ENCODE results near the gene OFD1. TPM values are rescaled to one million over a fixed set of nuclear protein-coding genes. Genes with fewer than 3 reads are reported as not detected.
A peak's percentile ranks its signal among the peaks of the same experiment; 100 is the strongest.

The OFD1 gene
- total RNA-seq, 1 donor from 2014 or later: 50.8 TPM

DNA sequence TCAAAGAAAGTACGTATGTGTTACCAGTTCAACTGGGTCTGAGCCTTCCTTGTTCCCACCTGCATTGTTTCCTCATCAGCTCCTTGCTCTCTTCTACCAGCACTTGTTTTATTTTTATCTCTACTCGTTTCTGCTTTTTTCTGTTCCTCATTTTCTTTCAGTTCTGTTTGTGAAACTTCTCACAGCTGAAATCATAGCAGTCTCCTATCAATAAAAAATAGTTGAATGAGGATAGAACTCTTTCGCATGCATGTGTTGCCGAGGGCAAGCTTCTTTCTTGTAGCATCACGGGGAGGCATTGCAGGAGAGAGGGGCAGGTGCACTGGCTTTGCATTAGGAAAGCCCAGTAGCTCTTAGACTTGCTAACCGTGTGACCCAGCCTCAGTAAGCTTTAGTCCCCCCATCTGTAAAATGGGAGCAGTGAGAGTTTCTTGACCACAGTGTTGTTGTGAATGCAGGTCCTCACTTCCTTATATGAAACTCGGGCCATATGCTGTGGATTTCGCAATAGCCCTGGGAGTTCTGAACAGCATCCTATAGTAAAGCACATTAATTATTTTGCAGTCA lies 24.7 kb downstream of the OFD1 start:
- H3K4me1 Mint-ChIP-seq: no peaks in the 10 kb centered on the region

DNA sequence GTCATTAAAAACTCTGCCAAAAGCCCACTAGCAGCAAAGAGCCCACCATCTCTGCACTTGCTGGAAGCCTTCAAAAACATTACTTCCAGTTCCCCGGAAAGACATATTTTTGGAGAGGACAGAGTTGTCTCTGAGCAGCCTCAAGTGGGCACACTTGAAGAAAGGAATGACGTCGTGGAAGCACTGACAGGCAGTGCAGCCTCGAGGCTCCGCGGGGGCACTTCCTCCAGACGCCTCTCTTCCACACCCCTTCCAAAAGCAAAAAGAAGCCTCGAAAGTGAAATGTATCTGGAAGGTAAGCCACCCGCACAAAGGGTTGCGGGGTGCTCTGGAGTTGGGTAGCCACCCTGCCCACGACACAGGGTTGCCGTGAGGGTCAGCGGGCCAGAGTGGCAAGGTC lies 25.9 kb downstream of the OFD1 start:
- no peaks in the 10 kb centered on the region for H3K4me1 Mint-ChIP-seq
- TF ChIP-seq, protein P1, sequence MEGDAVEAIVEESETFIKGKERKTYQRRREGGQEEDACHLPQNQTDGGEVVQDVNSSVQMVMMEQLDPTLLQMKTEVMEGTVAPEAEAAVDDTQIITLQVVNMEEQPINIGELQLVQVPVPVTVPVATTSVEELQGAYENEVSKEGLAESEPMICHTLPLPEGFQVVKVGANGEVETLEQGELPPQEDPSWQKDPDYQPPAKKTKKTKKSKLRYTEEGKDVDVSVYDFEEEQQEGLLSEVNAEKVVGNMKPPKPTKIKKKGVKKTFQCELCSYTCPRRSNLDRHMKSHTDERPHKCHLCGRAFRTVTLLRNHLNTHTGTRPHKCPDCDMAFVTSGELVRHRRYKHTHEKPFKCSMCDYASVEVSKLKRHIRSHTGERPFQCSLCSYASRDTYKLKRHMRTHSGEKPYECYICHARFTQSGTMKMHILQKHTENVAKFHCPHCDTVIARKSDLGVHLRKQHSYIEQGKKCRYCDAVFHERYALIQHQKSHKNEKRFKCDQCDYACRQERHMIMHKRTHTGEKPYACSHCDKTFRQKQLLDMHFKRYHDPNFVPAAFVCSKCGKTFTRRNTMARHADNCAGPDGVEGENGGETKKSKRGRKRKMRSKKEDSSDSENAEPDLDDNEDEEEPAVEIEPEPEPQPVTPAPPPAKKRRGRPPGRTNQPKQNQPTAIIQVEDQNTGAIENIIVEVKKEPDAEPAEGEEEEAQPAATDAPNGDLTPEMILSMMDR (IDR thresholded peaks at IDR 0.05; ENCODE audit: unreplicated experiment): no peak
- H3K36me3 Mint-ChIP-seq: peaks cover 2% of the 10 kb centered on the region
- H3K27ac Mint-ChIP-seq: no peak overlapping the region
- no peak for DNase-seq (ENCODE audit: low spot score in 2 of 2, unreplicated experiment in 2 of 2)
- H3K27me3 Mint-ChIP-seq (ENCODE audit: low read depth): no peaks in the 10 kb centered on the region
- H3K9me3 Mint-ChIP-seq: no peaks in the 10 kb centered on the region
- no peak overlapping the region for H3K4me3 Mint-ChIP-seq

More for the DNA sequence above, 24.7 kb downstream of the OFD1 start:
- no peaks in the 10 kb centered on the region for H3K9me3 Mint-ChIP-seq
- H3K4me3 Mint-ChIP-seq: no peak overlapping the region
- H3K27ac Mint-ChIP-seq: no peak overlapping the region
- TF ChIP-seq, protein P1 (IDR thresholded peaks at IDR 0.05; ENCODE audit: unreplicated experiment): no peak
- DNase-seq (ENCODE audit: low spot score in 2 of 2, unreplicated experiment in 2 of 2): no peak
- H3K36me3 Mint-ChIP-seq: peaks cover 3% of the 10 kb centered on the region
- no peaks in the 10 kb centered on the region for H3K27me3 Mint-ChIP-seq (ENCODE audit: low read depth)

DNA sequence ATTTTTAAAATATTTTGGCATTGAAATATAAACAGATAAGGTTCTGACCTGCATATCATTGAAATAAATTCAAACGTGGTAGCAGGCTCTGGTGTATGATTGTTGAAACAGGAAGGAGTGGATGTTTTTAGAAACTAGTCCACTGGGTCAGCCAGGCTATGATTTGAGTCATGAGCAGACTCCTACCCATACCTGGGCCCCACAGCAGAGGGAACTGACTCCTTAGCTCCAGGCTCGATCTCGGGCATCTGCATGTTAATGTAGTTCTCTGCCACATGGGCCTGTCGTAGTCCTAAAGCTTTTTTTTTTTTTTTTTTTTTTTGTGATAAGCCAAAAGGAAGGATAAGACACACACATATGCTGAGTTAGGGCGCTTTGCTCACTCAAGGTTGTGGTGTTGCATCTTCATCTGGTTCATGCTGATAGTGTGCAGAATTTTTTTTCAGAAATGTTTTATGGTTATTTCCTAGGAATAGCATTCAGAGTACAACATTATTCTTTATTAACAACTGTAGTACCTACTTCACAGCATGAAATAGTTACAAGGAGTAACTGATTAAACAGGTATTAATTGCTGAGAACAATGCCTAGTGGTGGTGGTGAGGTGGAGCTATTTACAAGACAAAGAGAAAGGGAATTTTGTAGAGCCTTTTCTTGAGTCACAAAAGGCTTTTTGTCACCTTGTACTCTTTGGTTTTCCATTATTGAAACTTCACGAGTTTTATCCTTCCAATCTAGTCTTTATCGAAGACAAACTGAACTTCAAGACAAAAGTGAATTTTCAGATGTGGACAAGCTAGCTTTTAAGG lies 27.3 kb downstream of the OFD1 start:
- H3K9me3 Mint-ChIP-seq: peaks cover 6% of the 10 kb centered on the region
- DNase-seq (ENCODE audit: low spot score in 2 of 2, unreplicated experiment in 2 of 2): no peak
- TF ChIP-seq, protein P1 (IDR thresholded peaks at IDR 0.05; ENCODE audit: unreplicated experiment): no peak
- H3K36me3 Mint-ChIP-seq: peaks cover 14% of the 10 kb centered on the region
- no peak overlapping the region for H3K4me3 Mint-ChIP-seq
- H3K27ac Mint-ChIP-seq: no peak overlapping the region
- H3K4me1 Mint-ChIP-seq: no peaks in the 10 kb centered on the region
- H3K27me3 Mint-ChIP-seq (ENCODE audit: low read depth): no peaks in the 10 kb centered on the region

DNA sequence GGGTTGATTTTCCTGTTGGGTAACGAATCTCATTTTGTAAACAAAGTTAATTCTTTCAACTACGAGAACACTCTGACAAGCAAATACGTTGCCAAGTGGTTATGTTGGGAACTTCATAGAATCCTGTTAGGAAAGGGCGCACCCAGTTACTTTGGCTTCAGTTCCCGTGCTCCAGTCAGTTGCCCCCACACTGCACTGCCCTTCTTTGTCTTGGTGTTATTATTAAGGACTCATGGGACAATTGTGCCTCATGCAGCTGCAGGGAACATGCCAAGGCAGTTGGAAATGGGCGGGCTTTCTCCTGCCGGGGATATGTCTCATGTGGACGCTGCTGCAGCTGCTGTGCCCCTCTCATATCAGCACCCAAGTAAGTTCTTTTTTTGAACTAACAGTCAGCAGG lies 28.9 kb downstream of the OFD1 start:
- H3K9me3 Mint-ChIP-seq: peaks cover 8% of the 10 kb centered on the region
- no peak overlapping the region for H3K27ac Mint-ChIP-seq
- TF ChIP-seq, protein P1 (IDR thresholded peaks at IDR 0.05; ENCODE audit: unreplicated experiment): peak; percentile 13
- no peak for DNase-seq (ENCODE audit: low spot score in 2 of 2, unreplicated experiment in 2 of 2)
- no peak overlapping the region for H3K4me3 Mint-ChIP-seq
- no peaks in the 10 kb centered on the region for H3K4me1 Mint-ChIP-seq
- H3K27me3 Mint-ChIP-seq (ENCODE audit: low read depth): no peaks in the 10 kb centered on the region
- H3K36me3 Mint-ChIP-seq: peaks cover 20% of the 10 kb centered on the region

DNA sequence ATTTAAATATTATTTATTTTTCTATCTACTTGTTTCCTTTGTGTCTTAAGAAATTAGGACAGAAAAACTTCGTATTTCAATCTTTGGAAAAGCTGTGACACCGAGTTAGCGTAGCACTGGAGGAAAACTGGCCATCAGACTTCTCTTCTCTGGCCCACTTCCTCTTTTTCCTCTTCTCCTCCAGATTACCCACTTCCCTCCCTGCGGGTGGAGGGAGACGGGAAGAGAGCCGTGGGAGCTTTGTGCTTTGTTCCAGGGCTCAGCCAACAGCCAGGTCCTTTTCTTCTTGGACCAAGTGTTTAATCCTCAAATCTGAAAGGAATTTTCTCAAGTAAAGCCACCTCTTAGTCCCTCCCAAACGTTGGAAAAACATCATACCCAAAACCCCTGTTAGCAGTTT lies 29.7 kb downstream of the OFD1 start:
- no peak overlapping the region for H3K27ac Mint-ChIP-seq
- TF ChIP-seq, protein P1 (IDR thresholded peaks at IDR 0.05; ENCODE audit: unreplicated experiment): no peak
- no peaks in the 10 kb centered on the region for H3K27me3 Mint-ChIP-seq (ENCODE audit: low read depth)
- peaks cover 25% of the 10 kb centered on the region for H3K36me3 Mint-ChIP-seq
- no peak for DNase-seq (ENCODE audit: low spot score in 2 of 2, unreplicated experiment in 2 of 2)
- peaks cover 8% of the 10 kb centered on the region for H3K9me3 Mint-ChIP-seq
- no peaks in the 10 kb centered on the region for H3K4me1 Mint-ChIP-seq
- no peak overlapping the region for H3K4me3 Mint-ChIP-seq
